Endothelial cell of umbilical vein (primary cell): Measurements from ENCODE around the gene KRT86. TPM values are rescaled to one million over a fixed set of nuclear protein-coding genes. Genes with fewer than 3 reads are reported as not detected.

ENCODE experiments used
- BruUV-seq: library from RNA; stranded (reverse); fragments of 400-500 nt; replicated peaks from 2 replicates; lab custom pipeline; 2021; lab: Mats Ljungman, UMichigan
- CTCF ChIA-PET: fragments of 300-600, 350-600 bp; sonication (Branson Sonifier 250); formaldehyde crosslinking; loops from one replicate; lab custom pipeline; 2021; ENCODE audit warnings: antibody characterized with exemption, inconsistent platforms; lab: Charles Lee
- POLR2A ChIA-PET: fragments of 300-600, 350-600 bp; sonication (Branson Sonifier 250); formaldehyde crosslinking; loops from one replicate; lab custom pipeline; 2021; ENCODE audit warnings: antibody characterized with exemption, inconsistent platforms; lab: Charles Lee
- DNase-seq: peaks from one replicate; pipeline ENCODE4 v3.0.0-alpha.2; 2011; ENCODE audit warnings: low read depth, low spot score
- FAIRE-seq: peaks from 2 replicates; lab custom pipeline; 2011; peaks lifted over from hg19 to GRCh38; lab: Jason Lieb, UNC
- H2AFZ ChIP-seq: 2 replicates; pipeline ENCODE4 v1.6.0; 2012; ENCODE audit warnings: low read depth, low read length, control low read depth, inconsistent platforms
- H3K27ac ChIP-seq: 2 replicates; pipeline ENCODE4 v1.5.1; 2011; ENCODE audit warnings: low read depth, mild to moderate bottlenecking, control low read depth, low read length, moderate library complexity; ENCODE audit not compliant: insufficient read depth
- H3K27me3 ChIP-seq, 2 experiments: 2 replicates each; pipeline versions ENCODE4 v1.6.0 to v1.6.1; 2011; ENCODE audit warnings: low read length in 2 of 2, mixed read lengths in 1 of 2; ENCODE audit not compliant: control insufficient read depth in 2 of 2, insufficient read depth in 2 of 2
- H3K36me3 ChIP-seq, 2 experiments: 2 replicates in 1 of 2; 3 replicates in 1 of 2; pipeline ENCODE4 v1.5.1; 2011; ENCODE audit warnings: low read length in 2 of 2, mild to moderate bottlenecking in 1 of 2, moderate library complexity in 1 of 2; ENCODE audit not compliant: control insufficient read depth in 2 of 2, insufficient read depth in 2 of 2; ENCODE audit errors: extremely low read depth in 1 of 2
- H3K4me1 ChIP-seq: 3 replicates; pipeline ENCODE4 v1.5.1; 2011; ENCODE audit warnings: mild to moderate bottlenecking, low read length; ENCODE audit not compliant: control insufficient read depth, insufficient read depth; ENCODE audit errors: extremely low read depth
- H3K4me2 ChIP-seq: 2 replicates; pipeline ENCODE4 v1.6.1; 2011; ENCODE audit warnings: low read length, control low read depth, mixed read lengths; ENCODE audit not compliant: insufficient read depth
- H3K4me3 ChIP-seq, 3 experiments: fragments of 200-600 bp in 1 of 3; sonication (generic), shearing (Covaris generic) in 1 of 3; replicated peaks in 1 of 3; 2 replicates each; pipeline ENCODE4 v1.5.1; 2011 to 2016; ENCODE audit warnings: control low read depth in 3 of 3, low read length in 3 of 3, mild to moderate bottlenecking in 2 of 3, inconsistent platforms in 1 of 3, low read depth in 1 of 3, moderate library complexity in 1 of 3; ENCODE audit not compliant: insufficient read depth in 1 of 3
- H3K79me2 ChIP-seq: 2 replicates; pipeline ENCODE4 v1.6.0; 2012; ENCODE audit warnings: low read length, inconsistent platforms; ENCODE audit not compliant: control insufficient read depth, insufficient read depth
- H3K9ac ChIP-seq: replicated peaks from 2 replicates; pipeline ENCODE3; 2011; ENCODE audit warnings: low read length, control low read depth; ENCODE audit not compliant: insufficient read depth; ENCODE audit errors: extremely low read depth
- H3K9me1 ChIP-seq: replicated peaks from 3 replicates; pipeline ENCODE4 v1.6.0; 2011; ENCODE audit warnings: mild to moderate bottlenecking, low read length; ENCODE audit not compliant: control insufficient read depth, insufficient read depth; ENCODE audit errors: extremely low read depth
- H3K9me3 ChIP-seq: replicated peaks from 2 replicates; pipeline ENCODE4 v1.5.1; 2012; ENCODE audit warnings: low read length, inconsistent platforms; ENCODE audit not compliant: control insufficient read depth, insufficient read depth
- H4K20me1 ChIP-seq: replicated peaks from 2 replicates; pipeline ENCODE3; 2011; ENCODE audit warnings: mild to moderate bottlenecking, low read length; ENCODE audit not compliant: control insufficient read depth, insufficient read depth; ENCODE audit errors: extremely low read depth
- EZH2 ChIP-seq: IDR thresholded peaks from 2 replicates; pipeline ENCODE4 v1.6.1; 2012; ENCODE audit warnings: borderline replicate concordance, low read depth, mild to moderate bottlenecking, moderate library complexity, low read length, inconsistent platforms; ENCODE audit not compliant: severe bottlenecking
- FOS ChIP-seq: IDR thresholded peaks from 2 replicates; pipeline ENCODE4 v1.6.1; 2011; ENCODE audit warnings: mild to moderate bottlenecking, low read length, moderate library complexity, borderline replicate concordance; ENCODE audit not compliant: insufficient read depth
- GATA2 ChIP-seq: IDR thresholded peaks from 2 replicates; pipeline ENCODE4 v1.7.0; 2011; ENCODE audit warnings: low read depth, mild to moderate bottlenecking, moderate library complexity, mixed read lengths, low read length; ENCODE audit not compliant: insufficient read length, insufficient read depth
- JUN ChIP-seq: IDR thresholded peaks from 2 replicates; pipeline ENCODE4 v1.6.1; 2011; ENCODE audit warnings: borderline replicate concordance, low read depth; ENCODE audit not compliant: insufficient read length, insufficient read depth
- MYC ChIP-seq: IDR thresholded peaks from one replicate; pipeline ENCODE4 v1.6.1; 2011; ENCODE audit warnings: mild to moderate bottlenecking, low read depth, low read length
- POLR2A ChIP-seq: IDR thresholded peaks from 2 replicates; pipeline ENCODE4 v1.6.1; 2012; ENCODE audit warnings: low read depth, mild to moderate bottlenecking, control low read depth, low read length
- POLR2AphosphoS5 ChIP-seq: IDR thresholded peaks from 2 replicates; pipeline ENCODE4 v1.6.1; 2012; ENCODE audit warnings: low read depth, mild to moderate bottlenecking, control low read depth, low read length, moderate library complexity; ENCODE audit not compliant: insufficient read depth
- dilution Hi-C: fragments of 300-500 bp; cut with MboI; formaldehyde crosslinking; loops from one replicate; pipeline ENCODE4 v1.15.0; 2019; ENCODE audit warnings: low sequenced_read_pairs; ENCODE audit not compliant: extremely low pct_ligation_motif_present
- intact Hi-C: fragments of 100-400 bp; cut with micrococcal nuclease; formaldehyde crosslinking; loops from one replicate; pipeline ENCODE4 v1.10.0; 2022
- polyA plus RNA-seq, 4 experiments: library from polyadenylated mRNA; depleted of rRNA in 3 of 4; stranded (reverse) in 3 of 4; unstranded in 1 of 4; fragments of >200 nt; gene quantifications; 2 replicates each; pipeline versions ENCODE4 v1.2.1 to v1.2.3, GENCODE V29; 2011 to 2012; ENCODE audit warnings: missing spikeins in 1 of 4
- total RNA-seq: library from RNA; stranded (reverse); gene quantifications from 2 replicates; pipeline ENCODE4 v1.2.3, GENCODE V29; 2021
- TF ChIP-seq, protein P1 (sequence below): IDR thresholded peaks from 2 replicates; pipeline ENCODE4 v1.6.1; 2011; ENCODE audit not compliant: insufficient read depth, insufficient read length
- TF ChIP-seq, protein P2 (sequence below), 2 donors: IDR thresholded peaks; 1 replicate in 1 of 2; 2 replicates in 1 of 2; pipeline ENCODE4 v1.5.1; 2011; ENCODE audit warnings: low read length in 2 of 2, mild to moderate bottlenecking in 2 of 2, moderate library complexity in 2 of 2, control low read depth in 1 of 2, inconsistent platforms in 1 of 2, low read depth in 1 of 2; ENCODE audit not compliant: insufficient read depth in 1 of 2; ENCODE audit errors: extremely low read depth in 1 of 2

The KRT86 gene
- total and polyA plus RNA-seq, 2 donors (not counting 3 experiments of a cell fraction or from before 2014, with no cell fraction given), result not detected

DNA sequence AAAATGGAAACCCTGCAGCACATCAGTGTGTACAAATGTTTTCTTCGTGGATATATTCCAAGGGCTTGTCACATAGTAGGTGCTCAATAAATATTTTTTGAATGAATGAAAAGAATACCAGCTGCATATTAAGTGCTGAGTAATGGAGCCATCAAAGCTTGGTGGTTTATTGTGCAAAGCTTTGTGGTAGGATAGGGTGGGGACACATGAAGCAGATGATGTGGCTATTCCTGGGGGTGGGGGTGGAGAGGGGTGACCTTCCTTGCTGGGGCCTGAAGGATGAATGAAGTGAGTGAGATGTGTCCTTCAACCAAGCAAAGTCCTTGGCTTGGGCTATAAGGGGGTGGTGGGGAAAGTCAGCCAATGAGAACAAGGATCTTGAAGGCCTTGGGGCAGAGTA, 21.2 kb downstream of the KRT86 start:
- no TSS peak for BruUV-seq
- no peaks in the 10 kb centered on the region for H3K36me3 ChIP-seq
- H3K79me2 ChIP-seq, result no peaks in the 10 kb centered on the region
- no peaks in the 10 kb centered on the region for H3K9me1 ChIP-seq
- no peak overlapping the region for H2AFZ ChIP-seq
- H4K20me1 ChIP-seq, result no peaks in the 10 kb centered on the region
- no peak for DNase-seq
- ChIA-PET CTCF (interaction anchor here (1.8 to 2.9 kb wide), 2 partner anchors 16 to 575 kb away, joined by 4 to 15 read pairs; no protein-coding TSS in a partner anchor), POLR2A (no interaction called here)
- H3K9ac ChIP-seq, result no peak overlapping the region
- TF ChIP-seq, protein P1, sequence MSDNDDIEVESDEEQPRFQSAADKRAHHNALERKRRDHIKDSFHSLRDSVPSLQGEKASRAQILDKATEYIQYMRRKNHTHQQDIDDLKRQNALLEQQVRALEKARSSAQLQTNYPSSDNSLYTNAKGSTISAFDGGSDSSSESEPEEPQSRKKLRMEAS, result no peak
- TF ChIP-seq EZH2 (no peak), MYC (no peak), FOS (no peak), JUN (no peak), POLR2A (no peak), GATA2 (no peak), POLR2AphosphoS5 (no peak)
- TF ChIP-seq, protein P2, sequence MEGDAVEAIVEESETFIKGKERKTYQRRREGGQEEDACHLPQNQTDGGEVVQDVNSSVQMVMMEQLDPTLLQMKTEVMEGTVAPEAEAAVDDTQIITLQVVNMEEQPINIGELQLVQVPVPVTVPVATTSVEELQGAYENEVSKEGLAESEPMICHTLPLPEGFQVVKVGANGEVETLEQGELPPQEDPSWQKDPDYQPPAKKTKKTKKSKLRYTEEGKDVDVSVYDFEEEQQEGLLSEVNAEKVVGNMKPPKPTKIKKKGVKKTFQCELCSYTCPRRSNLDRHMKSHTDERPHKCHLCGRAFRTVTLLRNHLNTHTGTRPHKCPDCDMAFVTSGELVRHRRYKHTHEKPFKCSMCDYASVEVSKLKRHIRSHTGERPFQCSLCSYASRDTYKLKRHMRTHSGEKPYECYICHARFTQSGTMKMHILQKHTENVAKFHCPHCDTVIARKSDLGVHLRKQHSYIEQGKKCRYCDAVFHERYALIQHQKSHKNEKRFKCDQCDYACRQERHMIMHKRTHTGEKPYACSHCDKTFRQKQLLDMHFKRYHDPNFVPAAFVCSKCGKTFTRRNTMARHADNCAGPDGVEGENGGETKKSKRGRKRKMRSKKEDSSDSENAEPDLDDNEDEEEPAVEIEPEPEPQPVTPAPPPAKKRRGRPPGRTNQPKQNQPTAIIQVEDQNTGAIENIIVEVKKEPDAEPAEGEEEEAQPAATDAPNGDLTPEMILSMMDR (IDR thresholded peaks at IDR 0.05; ENCODE audit: extremely low read depth in 1 of 2, insufficient read depth in 1 of 2, low read depth in 1 of 2, low read length in 2 of 2), result no peak
- dilution Hi-C loops, result no loop called here
- no peak overlapping the region for H3K4me2 ChIP-seq
- intact Hi-C loops, result loop anchor here (1.0 kb wide), 1 partner anchor 37 kb away; no protein-coding TSS in a partner anchor
- H3K4me1 ChIP-seq, result no peaks in the 10 kb centered on the region
- no peaks in the 10 kb centered on the region for H3K9me3 ChIP-seq
- no peak for FAIRE-seq
- peaks cover 39 to 58% of the 10 kb centered on the region in 2 experiments for H3K27me3 ChIP-seq
- no peak overlapping the region for H3K27ac ChIP-seq
- no peak overlapping the region for H3K4me3 ChIP-seq
